Measurements from ENCODE around the gene XIRP1.

DNA sequence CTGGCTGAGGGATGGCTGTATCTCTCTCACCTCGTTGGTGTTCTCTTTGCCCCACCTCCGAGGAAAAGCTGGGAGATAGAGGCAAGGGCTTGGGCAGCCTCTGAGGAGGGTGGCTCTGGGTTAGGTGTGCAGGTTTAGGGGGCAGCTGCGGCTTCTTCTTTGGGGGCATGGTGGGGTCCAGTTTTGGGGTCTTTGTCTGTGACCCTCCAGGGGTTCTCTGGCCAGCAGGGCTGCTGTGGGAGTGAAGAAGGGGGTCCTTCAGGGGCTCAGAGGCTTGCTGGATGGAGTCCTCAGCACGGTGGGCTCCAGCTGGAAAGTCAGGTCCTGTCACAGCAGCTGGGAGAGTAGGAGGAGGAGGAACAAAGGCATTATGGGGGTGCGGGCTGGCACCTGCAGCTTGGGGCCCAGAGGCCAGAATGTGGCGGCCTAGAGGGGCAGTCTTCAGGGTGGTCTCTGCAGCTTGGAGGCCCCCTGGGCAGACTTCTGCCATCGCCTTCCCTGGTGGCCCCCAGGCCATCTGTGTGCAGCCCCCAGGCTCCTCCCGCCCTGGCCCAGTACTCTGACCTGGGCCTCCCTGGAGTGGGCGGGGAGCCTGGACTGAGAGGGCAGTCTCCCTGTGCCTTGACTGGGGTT, 7.0 kb downstream of the XIRP1 start:
- TF ChIP-seq, protein P1, sequence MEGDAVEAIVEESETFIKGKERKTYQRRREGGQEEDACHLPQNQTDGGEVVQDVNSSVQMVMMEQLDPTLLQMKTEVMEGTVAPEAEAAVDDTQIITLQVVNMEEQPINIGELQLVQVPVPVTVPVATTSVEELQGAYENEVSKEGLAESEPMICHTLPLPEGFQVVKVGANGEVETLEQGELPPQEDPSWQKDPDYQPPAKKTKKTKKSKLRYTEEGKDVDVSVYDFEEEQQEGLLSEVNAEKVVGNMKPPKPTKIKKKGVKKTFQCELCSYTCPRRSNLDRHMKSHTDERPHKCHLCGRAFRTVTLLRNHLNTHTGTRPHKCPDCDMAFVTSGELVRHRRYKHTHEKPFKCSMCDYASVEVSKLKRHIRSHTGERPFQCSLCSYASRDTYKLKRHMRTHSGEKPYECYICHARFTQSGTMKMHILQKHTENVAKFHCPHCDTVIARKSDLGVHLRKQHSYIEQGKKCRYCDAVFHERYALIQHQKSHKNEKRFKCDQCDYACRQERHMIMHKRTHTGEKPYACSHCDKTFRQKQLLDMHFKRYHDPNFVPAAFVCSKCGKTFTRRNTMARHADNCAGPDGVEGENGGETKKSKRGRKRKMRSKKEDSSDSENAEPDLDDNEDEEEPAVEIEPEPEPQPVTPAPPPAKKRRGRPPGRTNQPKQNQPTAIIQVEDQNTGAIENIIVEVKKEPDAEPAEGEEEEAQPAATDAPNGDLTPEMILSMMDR (conservative IDR thresholded peaks at IDR 0.05 in 1 of 2, IDR thresholded peaks at IDR 0.05 in 1 of 2; ENCODE audit: extremely low read depth in 1 of 2, insufficient read depth in 1 of 2, low read depth in 1 of 2, low read length in 2 of 2) = no peak
- TF ChIP-seq EZH2 (IDR thresholded peaks at IDR 0.05; ENCODE audit: borderline replicate concordance, low read length) = no peak
